ENCODE results near the gene CRY1.

Gene CRY1

GRCh38 chr12:106954462-106955376, 138.6 kb downstream of the CRY1 start:
- Histone ChIP-seq H3K4me3 (peak overlapping the region; percentile 96), H3K27ac (peak overlapping the region; percentile 97 to 99)
- DNase-seq (ENCODE audit: low spot score), result peak; percentile 76
- TF ChIP-seq CTCF (IDR thresholded peaks at IDR 0.05), result no peak

GRCh38 chr12:106953352-106954250, 139.7 kb downstream of the CRY1 start:
- no peak for DNase-seq (ENCODE audit: low spot score)
- H3K27ac ChIP-seq, result no peak overlapping the region
- no peak for TF ChIP-seq CTCF (IDR thresholded peaks at IDR 0.05)
- H3K4me3 ChIP-seq, result no peak overlapping the region

- TF ChIP-seq CTCF (IDR thresholded peaks at IDR 0.05), result no peak
- Histone ChIP-seq H3K27ac (no peak overlapping the region), H3K4me3 (no peak overlapping the region)
- DNase-seq (ENCODE audit: low spot score), result no peak
Measured at GRCh38 chr12:106950591-106950990, 142.8 kb downstream of the CRY1 start.

- no peak for TF ChIP-seq CTCF (IDR thresholded peaks at IDR 0.05)
- Histone ChIP-seq H3K27ac (no peak overlapping the region), H3K4me3 (no peak overlapping the region)
- no peak for DNase-seq (ENCODE audit: low spot score)
Measured at GRCh38 chr12:106947461-106947860, 145.9 kb downstream of the CRY1 start.

- no peak for DNase-seq (ENCODE audit: low spot score)
- Histone ChIP-seq H3K4me3 (no peak overlapping the region), H3K27ac (no peak overlapping the region)
- TF ChIP-seq CTCF (IDR thresholded peaks at IDR 0.05), result no peak
Measured at GRCh38 chr12:106945261-106945851, 148.0 kb downstream of the CRY1 start.

- DNase-seq (ENCODE audit: low spot score), result no peak
- no peak overlapping the region for H3K4me3 ChIP-seq
- H3K27ac ChIP-seq, result no peak overlapping the region
- TF ChIP-seq CTCF (IDR thresholded peaks at IDR 0.05), result no peak
Measured at GRCh38 chr12:106942775-106943174, 150.6 kb downstream of the CRY1 start.
